ENCODE measurements around the gene PEX16. TPM values are rescaled to one million over a fixed set of nuclear protein-coding genes. Genes with fewer than 3 reads are reported as not detected.

PEX16 gene
- total RNA-seq, 2 experiments from 2014 or later = 41.0 to 43.9 TPM

GRCh38 chr11:45913514-45913913, 4.2 kb downstream of the PEX16 start:
- Histone ChIP-seq H3K4me3 (ENCODE audit: low read depth, low read length, poor library complexity, severe bottlenecking) (no peak overlapping the region), H3K4me2 (ENCODE audit: low read length) (no peak overlapping the region), H3K36me3 (ENCODE audit: insufficient read depth, low read length) (peaks cover 62% of the 10 kb centered on the region), H3K27ac (ENCODE audit: low read depth, low read length, poor library complexity, severe bottlenecking) (no peak overlapping the region), H3K9me2 (ENCODE audit: insufficient read depth, low read length) (no peaks in the 10 kb centered on the region), H3K9me3 (ENCODE audit: low read length) (no peaks in the 10 kb centered on the region), H2AFZ (ENCODE audit: low read length) (no peak overlapping the region), H3K4me1 (ENCODE audit: insufficient read depth, low read length, poor library complexity, severe bottlenecking) (peaks cover 12% of the 10 kb centered on the region), H3K79me2 (ENCODE audit: insufficient read depth, low read depth, low read length) (peaks cover 16% of the 10 kb centered on the region), H4K20me1 (ENCODE audit: insufficient read depth, low read length) (no peaks in the 10 kb centered on the region)
- no TSS peak for BruUV-seq (replicated peaks)
- intact Hi-C loops (cut with micrococcal nuclease; ENCODE audit: unreplicated experiment) = no loop called here
- TF ChIP-seq CTCF (conservative IDR thresholded peaks at IDR 0.05; ENCODE audit: low read length) (no peak), EZH2phosphoT487 (IDR thresholded peaks at IDR 0.05; ENCODE audit: borderline replicate concordance, low read depth, low read length) (no peak)
- POLR2A ChIA-PET = interaction anchor here (0.7 to 1.1 kb wide), 2 partner anchors 17 to 112 kb away, joined by 3 to 5 read pairs; no protein-coding TSS in a partner anchor
- DNase-seq (ENCODE audit: low spot score) = no peak
- CTCF ChIA-PET (ENCODE audit: unreplicated experiment) = no interaction called here

GRCh38 chr11:45910623-45911022, 7.1 kb downstream of the PEX16 start:
- no TSS peak for BruUV-seq (replicated peaks)
- intact Hi-C loops (cut with micrococcal nuclease; ENCODE audit: unreplicated experiment) = no loop called here
- Histone ChIP-seq H3K4me3 (ENCODE audit: low read depth, low read length, poor library complexity, severe bottlenecking) (no peak overlapping the region), H3K27ac (ENCODE audit: low read depth, low read length, poor library complexity, severe bottlenecking) (no peak overlapping the region), H3K36me3 (ENCODE audit: insufficient read depth, low read length) (peaks cover 57% of the 10 kb centered on the region), H3K79me2 (ENCODE audit: insufficient read depth, low read depth, low read length) (no peaks in the 10 kb centered on the region), H4K20me1 (ENCODE audit: insufficient read depth, low read length) (no peaks in the 10 kb centered on the region), H3K9me2 (ENCODE audit: insufficient read depth, low read length) (no peaks in the 10 kb centered on the region), H3K4me1 (ENCODE audit: insufficient read depth, low read length, poor library complexity, severe bottlenecking) (no peaks in the 10 kb centered on the region), H3K4me2 (ENCODE audit: low read length) (no peak overlapping the region), H3K9me3 (ENCODE audit: low read length) (no peaks in the 10 kb centered on the region), H2AFZ (ENCODE audit: low read length) (no peak overlapping the region)
- TF ChIP-seq CTCF (conservative IDR thresholded peaks at IDR 0.05; ENCODE audit: low read length) (no peak), EZH2phosphoT487 (IDR thresholded peaks at IDR 0.05; ENCODE audit: borderline replicate concordance, low read depth, low read length) (no peak)
- ChIA-PET POLR2A (no interaction called here), CTCF (ENCODE audit: unreplicated experiment) (no interaction called here)
- DNase-seq (ENCODE audit: low spot score) = no peak

GRCh38 chr11:45909594-45910475, 7.8 kb downstream of the PEX16 start:
- no peak for DNase-seq (ENCODE audit: low spot score)
- no TSS peak for BruUV-seq (replicated peaks)
- intact Hi-C loops (cut with micrococcal nuclease; ENCODE audit: unreplicated experiment) = no loop called here
- ChIA-PET POLR2A (no interaction called here), CTCF (ENCODE audit: unreplicated experiment) (no interaction called here)
- Histone ChIP-seq H3K4me3 (ENCODE audit: low read depth, low read length, poor library complexity, severe bottlenecking) (no peak overlapping the region), H3K4me1 (ENCODE audit: insufficient read depth, low read length, poor library complexity, severe bottlenecking) (no peaks in the 10 kb centered on the region), H3K9me3 (ENCODE audit: low read length) (no peaks in the 10 kb centered on the region), H4K20me1 (ENCODE audit: insufficient read depth, low read length) (no peaks in the 10 kb centered on the region), H3K27ac (ENCODE audit: low read depth, low read length, poor library complexity, severe bottlenecking) (no peak overlapping the region), H3K36me3 (ENCODE audit: insufficient read depth, low read length) (peaks cover 52% of the 10 kb centered on the region), H3K4me2 (ENCODE audit: low read length) (no peak overlapping the region), H3K79me2 (ENCODE audit: insufficient read depth, low read depth, low read length) (no peaks in the 10 kb centered on the region), H3K9me2 (ENCODE audit: insufficient read depth, low read length) (no peaks in the 10 kb centered on the region), H2AFZ (ENCODE audit: low read length) (no peak overlapping the region)
- TF ChIP-seq EZH2phosphoT487 (IDR thresholded peaks at IDR 0.05; ENCODE audit: borderline replicate concordance, low read depth, low read length) = no peak
- TF ChIP-seq CTCF (conservative IDR thresholded peaks at IDR 0.05; ENCODE audit: low read length) = no peak

Measured in OCI-LY7 (cell line).